Hepatocyte (in vitro differentiated cells): ENCODE measurements around the gene PLEKHG4B. TPM values are rescaled to one million over a fixed set of nuclear protein-coding genes. Genes with fewer than 3 reads are reported as not detected.
"Not testable (repeated sequence)": the region's sequence is repeated elsewhere in the genome, so short reads cannot be mapped to it uniquely, and the experiment has no call there.

Experiments
- DNase-seq: peaks from one replicate; pipeline ENCODE4 v3.0.0-alpha.2; 2016; ENCODE audit warnings: low spot score
- H2AFZ ChIP-seq: fragments of 200-600 bp; sonication (generic); 2 replicates; pipeline ENCODE4 v1.6.0; 2016; ENCODE audit warnings: antibody characterized with exemption, mild to moderate bottlenecking
- H3K27ac ChIP-seq: fragments of 200-600 bp; sonication (generic); 2 replicates; pipeline ENCODE4 v1.5.1; 2016; ENCODE audit warnings: mild to moderate bottlenecking
- H3K27me3 ChIP-seq: fragments of 200-600 bp; sonication (generic); 2 replicates; pipeline ENCODE4 v1.6.1; 2016
- H3K36me3 ChIP-seq: fragments of 200-600 bp; sonication (generic); replicated peaks from 2 replicates; pipeline ENCODE4 v1.5.1; 2016; ENCODE audit warnings: low read depth; ENCODE audit not compliant: insufficient read depth
- H3K4me1 ChIP-seq: fragments of 200-600 bp; sonication (generic); 2 replicates; pipeline ENCODE4 v1.5.1; 2016; ENCODE audit warnings: mild to moderate bottlenecking, moderate library complexity; ENCODE audit not compliant: insufficient read depth
- H3K4me2 ChIP-seq: fragments of 200-600 bp; sonication (generic); 2 replicates; pipeline ENCODE4 v1.6.0; 2016
- H3K4me3 ChIP-seq: fragments of 200-600 bp; sonication (generic); 2 replicates; pipeline ENCODE4 v1.5.1; 2016; ENCODE audit warnings: mild to moderate bottlenecking
- H3K79me2 ChIP-seq: fragments of 200-600 bp; sonication (generic); 2 replicates; pipeline ENCODE4 v1.6.0; 2017; ENCODE audit warnings: mild to moderate bottlenecking
- H3K9me2 ChIP-seq: fragments of 200-600 bp; sonication (generic); replicated peaks from 2 replicates; pipeline ENCODE4 v1.6.0; 2017; ENCODE audit warnings: mild to moderate bottlenecking; ENCODE audit not compliant: insufficient read depth
- H3K9me3 ChIP-seq: fragments of 200-600 bp; sonication (generic); 2 replicates; pipeline ENCODE4 v1.5.1; 2016; ENCODE audit warnings: low read depth, mild to moderate bottlenecking
- H4K20me1 ChIP-seq: fragments of 200-600 bp; sonication (generic); 2 replicates; pipeline ENCODE4 v1.6.0; 2016; ENCODE audit warnings: mild to moderate bottlenecking; ENCODE audit not compliant: insufficient read depth, poor library complexity, severe bottlenecking
- CTCF ChIP-seq: fragments of 200-600 bp; sonication (generic); IDR thresholded peaks from 2 replicates; pipeline ENCODE4 v1.5.1; 2016; ENCODE audit warnings: antibody characterized with exemption, mild to moderate bottlenecking; ENCODE audit not compliant: poor library complexity
- EZH2 ChIP-seq: fragments of 200-600 bp; sonication (generic); IDR thresholded peaks from 2 replicates; pipeline ENCODE4 v1.6.1; 2016; ENCODE audit warnings: antibody characterized with exemption, mild to moderate bottlenecking, borderline replicate concordance
- EZH2phosphoT487 ChIP-seq: fragments of 200-600 bp; sonication (generic); IDR thresholded peaks from one replicate; pipeline ENCODE4 v1.6.1; 2018; ENCODE audit warnings: antibody characterized with exemption, mild to moderate bottlenecking, low read depth, moderate library complexity; ENCODE audit not compliant: unreplicated experiment, severe bottlenecking
- WGBS: methylation state at CpG from one replicate; pipeline ENCODE4 v1.1.6; 2016; ENCODE audit warnings: low lambda C conversion rate; ENCODE audit errors: missing lambda C conversion rate; 5-methylcytosine and 5-hydroxymethylcytosine counted together
- polyA plus RNA-seq: library from polyadenylated mRNA; unstranded; fragments of >200 nt; fragmentation: Nextera tagmentation; extraction: Ambion mirVana; gene quantifications from 2 replicates; pipeline ENCODE4 v1.2.1, GENCODE V29; 2016
- total RNA-seq: library from RNA; depleted of rRNA; stranded (reverse); fragments of >200 nt; gene quantifications from 2 replicates; pipeline ENCODE4 v1.2.3, GENCODE V29; 2014

PLEKHG4B gene
- total and polyA plus RNA-seq, 2 experiments from 2014 or later: 3.6 to 4.0 TPM

- Histone ChIP-seq H3K27me3 (no peaks in the 10 kb centered on the region), H2AFZ (no peak overlapping the region), H4K20me1 (no peaks in the 10 kb centered on the region), H3K4me1 (no peaks in the 10 kb centered on the region), H3K36me3 (no peaks in the 10 kb centered on the region), H3K4me2 (no peak overlapping the region), H3K9me2 (no peaks in the 10 kb centered on the region), H3K27ac (no peak overlapping the region), H3K79me2 (peaks cover 3% of the 10 kb centered on the region), H3K4me3 (no peak overlapping the region), H3K9me3 (no peaks in the 10 kb centered on the region)
- DNase-seq: no peak
- TF ChIP-seq EZH2phosphoT487 (no peak), CTCF (no peak), EZH2 (no peak)
- WGBS: 97% methylated on average over 3 of the region's 3 CpGs
Measured at GRCh38 chr5:228886-229285, 136.9 kb downstream of the PLEKHG4B start.

DNA sequence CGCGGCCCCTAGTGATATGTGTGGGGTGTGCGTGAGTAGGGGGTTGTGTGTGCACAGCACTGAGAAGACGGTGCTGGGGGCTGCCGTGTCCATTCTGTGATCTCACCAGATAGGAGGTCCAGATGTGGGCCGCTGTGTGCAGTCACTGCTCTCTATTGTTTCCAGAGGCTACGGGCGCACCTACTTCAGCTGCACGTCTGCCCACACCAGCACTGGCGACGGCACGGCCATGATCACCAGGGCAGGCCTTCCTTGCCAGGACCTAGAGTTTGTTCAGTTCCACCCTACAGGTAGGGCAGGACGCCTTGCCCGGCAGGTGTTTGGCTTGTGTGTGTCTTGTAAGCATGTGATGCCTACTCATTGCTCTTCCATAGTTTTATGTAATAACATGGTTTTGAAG, 138.7 kb downstream of the PLEKHG4B start:
- Histone ChIP-seq H3K27me3 (no peaks in the 10 kb centered on the region), H3K36me3 (no peaks in the 10 kb centered on the region), H3K9me3 (no peaks in the 10 kb centered on the region), H3K4me1 (no peaks in the 10 kb centered on the region), H3K4me3 (no peak overlapping the region), H4K20me1 (no peaks in the 10 kb centered on the region), H3K9me2 (no peaks in the 10 kb centered on the region), H3K4me2 (no peak overlapping the region), H3K27ac (no peak overlapping the region), H3K79me2 (no peaks in the 10 kb centered on the region), H2AFZ (no peak overlapping the region)
- DNase-seq: no peak
- TF ChIP-seq CTCF (no peak), EZH2 (no peak), EZH2phosphoT487 (no peak)
- WGBS: 97% methylated on average over 14 of the region's 14 CpGs

DNA sequence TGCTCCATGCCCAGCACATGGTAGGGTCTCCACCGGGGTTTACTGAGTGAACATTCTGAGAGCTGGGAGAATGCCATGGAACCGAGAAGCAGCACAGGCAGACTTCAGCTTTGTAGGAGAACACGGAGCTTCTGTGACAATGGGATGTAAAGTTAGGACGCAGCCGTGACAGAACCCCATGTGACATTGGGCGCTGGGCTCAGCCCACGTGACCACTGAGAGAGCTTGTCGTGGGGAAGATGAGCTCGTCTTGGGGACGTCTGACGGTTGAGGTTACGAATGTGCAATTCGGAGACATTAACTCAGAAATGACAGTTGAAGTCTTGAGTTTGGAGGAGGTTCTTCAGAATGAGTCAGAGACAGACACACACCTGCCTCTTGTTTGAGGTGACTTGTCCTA, 139.7 kb downstream of the PLEKHG4B start:
- no peaks in the 10 kb centered on the region for H4K20me1 ChIP-seq
- no peak overlapping the region for H3K4me2 ChIP-seq
- H3K4me1 ChIP-seq: no peaks in the 10 kb centered on the region
- H3K27ac ChIP-seq: no peak overlapping the region
- no peak overlapping the region for H3K4me3 ChIP-seq
- no peak overlapping the region for H2AFZ ChIP-seq
- TF ChIP-seq CTCF: no peak
- no peak for TF ChIP-seq EZH2phosphoT487
- no peak for TF ChIP-seq EZH2
- 92% methylated on average over 13 of the region's 13 CpGs for WGBS
- H3K9me2 ChIP-seq: no peaks in the 10 kb centered on the region
- H3K27me3 ChIP-seq: no peaks in the 10 kb centered on the region
- H3K79me2 ChIP-seq: no peaks in the 10 kb centered on the region
- H3K36me3 ChIP-seq: no peaks in the 10 kb centered on the region
- H3K9me3 ChIP-seq: no peaks in the 10 kb centered on the region
- no peak for DNase-seq

GRCh38 chr5:233426-233825, 141.5 kb downstream of the PLEKHG4B start:
- H4K20me1 ChIP-seq, H3K4me3 ChIP-seq, H3K4me1 ChIP-seq, DNase-seq, H3K27me3 ChIP-seq, H3K79me2 ChIP-seq, H3K9me3 ChIP-seq, H3K27ac ChIP-seq, H3K9me2 ChIP-seq, H2AFZ ChIP-seq, H3K36me3 ChIP-seq, H3K4me2 ChIP-seq: not testable (repeated sequence)
- WGBS: 97% methylated on average over 20 of the region's 20 CpGs
